AG09319 (cell line): ENCODE measurements around the gene SEC14L2.
"Not testable (repeated sequence)": the region's sequence is repeated elsewhere in the genome, so short reads cannot be mapped to it uniquely, and the experiment has no call there.

Experiments used
- DNase-seq: peaks from one replicate; pipeline ENCODE4 v3.0.0-alpha.2; 2010; ENCODE audit warnings: low read depth; ENCODE audit errors: extremely low read depth
- CTCF ChIP-seq: IDR thresholded peaks from 2 replicates; pipeline ENCODE4 v1.5.1; 2011; ENCODE audit warnings: low read depth, mild to moderate bottlenecking, inconsistent platforms, low read length, moderate library complexity

Gene SEC14L2

GRCh38 chr22:30447656-30448055 is 50.8 kb downstream of the SEC14L2 start:
- DNase-seq = no peak
- no peak for TF ChIP-seq CTCF

DNA sequence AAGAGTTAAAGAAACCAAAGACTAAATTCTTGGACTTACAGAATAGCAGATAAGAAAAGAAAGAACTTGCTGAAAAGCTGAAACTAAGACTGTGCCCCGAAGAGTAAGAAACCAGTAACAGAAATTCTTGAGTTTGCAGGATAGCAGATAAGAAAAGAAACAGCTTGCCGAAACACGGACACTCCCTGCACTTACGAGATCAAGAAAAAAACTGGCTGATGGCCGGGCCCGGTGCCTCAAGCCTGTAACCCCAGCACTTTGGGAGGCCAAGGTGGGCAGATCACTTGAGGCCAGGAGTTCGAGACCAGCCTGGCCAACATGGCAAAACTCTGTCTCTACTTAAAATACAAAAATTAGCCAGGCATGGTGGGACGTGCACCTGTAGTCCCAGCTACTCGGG is 54.7 kb downstream of the SEC14L2 start:
- not testable (repeated sequence) for DNase-seq

DNA sequence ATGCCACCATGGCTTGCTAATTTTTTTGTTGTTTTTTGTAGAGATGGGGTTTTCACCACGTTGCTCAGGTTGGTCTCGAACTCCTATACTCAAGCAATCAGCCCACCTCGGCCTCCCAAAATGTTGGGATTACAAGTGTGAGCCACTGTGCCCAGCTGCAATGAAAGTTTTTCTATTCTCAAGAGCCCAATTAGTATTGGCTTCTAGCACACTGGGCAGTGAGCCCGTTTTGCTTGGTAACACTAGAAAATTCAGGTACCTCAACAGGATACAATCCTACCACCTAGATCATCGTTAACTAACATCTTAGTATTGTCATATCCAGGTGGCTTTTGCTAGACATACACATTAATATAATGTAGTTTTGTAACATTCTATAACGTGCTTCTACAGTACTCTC is 56.0 kb downstream of the SEC14L2 start:
- no peak for TF ChIP-seq CTCF
- no peak for DNase-seq

DNA sequence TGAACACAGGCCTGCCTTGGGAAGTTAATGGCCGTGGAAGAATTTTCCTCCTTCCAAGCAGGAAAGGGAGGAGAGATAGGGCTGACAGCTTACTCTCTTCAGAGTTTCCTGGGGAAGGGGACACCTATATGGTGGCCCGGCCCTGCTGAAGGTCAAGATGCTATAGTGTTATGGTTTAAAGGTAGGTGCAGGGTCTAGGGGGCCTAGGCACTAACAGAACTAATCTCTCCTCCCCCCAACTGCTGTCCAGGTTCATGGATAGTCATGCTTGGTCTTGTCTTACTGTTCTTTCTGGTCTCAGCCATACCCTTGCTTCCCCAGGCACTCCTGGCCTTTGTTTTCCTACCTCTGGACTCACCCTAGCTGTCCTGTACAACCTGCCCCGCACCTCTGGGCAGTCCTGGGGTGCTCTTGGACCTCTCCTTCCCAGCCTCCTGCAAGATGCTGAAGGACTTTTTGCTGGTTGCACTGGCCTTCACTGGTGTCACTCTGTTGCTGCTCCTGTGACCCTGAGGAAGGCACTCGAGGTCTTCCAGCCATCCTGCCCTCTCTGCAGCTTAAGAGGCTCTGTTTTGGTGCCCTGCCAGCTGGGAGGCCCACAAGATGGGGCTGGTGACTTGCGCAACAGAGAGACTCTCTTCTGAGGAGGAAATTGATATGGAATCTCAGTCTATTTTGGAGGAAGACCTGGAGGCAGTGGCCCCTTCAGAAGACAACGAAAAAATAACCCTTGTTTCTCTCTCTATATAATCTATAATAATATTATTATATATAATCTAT is 57.1 kb downstream of the SEC14L2 start:
- no peak for TF ChIP-seq CTCF
- DNase-seq = no peak

DNA sequence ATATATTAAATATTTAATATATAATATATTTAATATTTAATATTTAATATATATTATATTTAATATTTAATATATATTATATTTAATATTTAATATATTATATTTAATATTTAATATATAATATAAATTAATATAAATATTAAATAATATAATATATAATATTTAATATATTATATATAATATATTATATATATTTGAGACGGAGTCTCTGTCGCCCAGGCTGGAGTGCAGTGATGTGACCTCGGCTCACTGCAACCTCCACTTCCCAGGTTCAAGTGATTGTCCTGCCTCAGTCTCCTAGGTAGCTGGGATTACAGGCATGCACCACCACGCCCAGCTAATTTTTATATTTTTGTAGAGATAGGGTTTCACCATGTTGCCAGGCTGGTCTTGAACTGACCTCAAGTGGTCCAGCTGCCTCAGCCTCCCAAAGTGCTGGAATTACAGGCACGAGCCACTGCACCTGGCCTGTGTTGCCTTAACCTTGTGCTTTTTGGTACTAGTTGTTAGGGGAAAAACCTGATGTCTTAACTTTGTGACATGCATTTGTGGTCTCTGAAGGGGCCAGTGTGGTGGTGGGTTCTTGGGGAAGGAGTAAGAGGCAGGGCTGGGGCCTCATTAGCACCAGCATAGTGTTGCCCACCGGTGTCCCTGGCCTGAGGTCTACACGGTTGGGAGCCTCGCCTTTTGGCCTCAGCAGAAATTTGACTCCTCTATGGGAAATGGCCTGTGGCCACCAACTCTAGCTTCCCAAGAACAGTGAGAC is 58.4 kb downstream of the SEC14L2 start:
- no peak for DNase-seq

GRCh38 chr22:30457981-30458380 is 61.2 kb downstream of the SEC14L2 start:
- TF ChIP-seq CTCF = no peak
- DNase-seq = no peak

More for the DNA sequence above, 58.4 kb downstream of the SEC14L2 start:
- TF ChIP-seq CTCF = no peak

DNA sequence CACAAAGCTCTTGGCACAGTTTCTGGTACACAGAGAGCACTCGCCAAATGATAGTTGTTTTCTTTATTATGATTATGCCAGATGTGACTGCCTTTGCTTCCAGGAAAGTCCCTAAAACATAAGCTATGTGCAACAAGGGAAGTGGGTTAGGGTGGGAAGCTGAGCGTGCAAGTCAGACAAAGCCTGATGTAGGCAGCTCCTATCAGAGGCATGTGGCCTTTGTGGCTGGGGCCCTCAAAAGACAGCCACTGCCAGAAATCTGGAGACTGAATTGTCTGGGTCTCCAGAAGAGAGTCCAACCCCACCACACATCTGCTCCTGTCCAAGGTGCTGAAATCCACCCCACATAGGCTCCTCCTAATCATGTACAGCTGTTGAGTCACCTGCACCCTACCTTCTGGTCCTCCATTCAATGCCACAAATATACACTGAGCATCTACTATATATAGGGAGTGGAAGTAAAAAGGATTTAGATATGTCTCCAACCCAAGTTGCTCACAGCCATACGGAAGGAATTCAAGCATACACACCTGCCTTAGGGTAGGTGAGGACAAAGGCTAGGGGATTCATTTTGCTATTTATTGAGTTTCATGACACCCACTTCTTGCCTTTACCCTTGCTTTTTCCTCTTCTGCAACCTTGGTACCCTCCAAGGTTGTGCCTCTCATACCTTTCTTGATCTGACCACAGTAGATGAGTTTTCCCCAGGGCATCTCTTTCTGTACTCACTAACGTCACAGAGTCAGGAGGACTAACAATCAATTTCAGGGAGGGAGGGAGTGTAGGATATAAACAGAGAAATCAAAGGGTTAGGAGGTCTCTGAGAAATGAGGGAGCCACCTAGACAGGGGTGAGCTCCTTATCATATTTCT is 62.6 kb downstream of the SEC14L2 start:
- TF ChIP-seq CTCF = no peak
- DNase-seq = no peak
